Cerebellar cortex (tissue), 1 donor: ENCODE measurements around the gene ZNF883.

Experiments used
- DNase-seq: peaks from one replicate; pipeline ENCODE4 v3.0.0-alpha.2; 2015; ENCODE audit warnings: low spot score

ZNF883 gene

DNA sequence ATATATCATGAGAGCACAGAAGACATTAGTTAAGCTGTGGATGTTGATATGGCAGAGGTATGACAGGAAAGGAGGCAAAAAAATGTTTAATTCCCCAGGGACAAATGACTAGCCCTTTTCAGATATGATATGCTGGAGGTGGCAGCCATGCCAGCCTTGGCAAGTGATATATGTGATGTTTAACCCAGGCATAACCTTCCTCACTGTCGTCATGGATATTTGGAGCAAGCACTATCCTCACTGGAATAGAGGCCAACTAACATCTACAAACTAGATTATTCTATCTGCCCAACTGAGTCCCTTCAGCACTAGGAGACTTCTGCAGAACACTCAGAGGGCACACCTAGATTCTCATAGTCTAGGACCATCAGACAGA, 94.0 kb downstream of the ZNF883 start:
- no peak for DNase-seq

DNA sequence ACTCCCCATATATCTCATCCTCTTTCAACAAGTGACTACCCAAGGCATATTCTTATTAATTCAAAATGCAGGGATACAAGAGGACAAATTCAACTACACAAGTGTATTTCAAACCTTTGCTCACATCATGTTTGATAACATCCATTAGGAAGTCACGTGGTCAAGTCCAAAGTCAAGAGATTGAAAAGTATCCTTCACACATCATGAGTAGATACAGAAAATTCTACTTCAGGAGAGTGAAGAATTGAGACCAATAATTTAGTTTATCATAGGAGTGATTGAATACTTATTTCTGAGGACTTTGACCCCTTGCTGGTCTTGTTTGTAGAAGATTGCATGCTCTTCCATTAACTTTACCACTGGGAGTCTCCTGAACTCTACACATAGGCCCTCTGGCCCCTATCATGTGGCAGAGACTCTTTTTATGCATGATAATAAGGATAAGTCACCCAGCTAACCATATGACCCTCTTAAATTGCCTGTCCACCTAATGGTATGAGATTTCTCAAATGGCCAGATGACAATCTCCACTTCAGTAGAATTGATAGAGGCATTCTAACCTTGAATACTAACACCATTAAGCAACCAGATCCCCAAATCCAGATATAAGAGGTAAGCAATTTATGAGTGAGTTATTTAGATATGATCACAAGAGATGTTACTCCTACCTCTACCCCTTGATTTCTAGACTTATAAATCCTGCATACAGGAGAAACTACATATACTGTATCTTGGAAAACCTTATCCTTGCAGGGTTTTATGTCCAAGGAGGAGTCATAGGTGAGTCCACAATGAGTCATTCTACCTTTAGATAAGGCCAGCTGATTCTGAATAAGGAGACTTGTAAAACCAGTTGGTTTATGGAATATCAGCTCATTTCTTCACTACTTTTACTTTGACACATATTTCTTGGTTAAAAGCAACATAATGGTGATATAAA, 94.7 kb downstream of the ZNF883 start:
- DNase-seq, result no peak

DNA sequence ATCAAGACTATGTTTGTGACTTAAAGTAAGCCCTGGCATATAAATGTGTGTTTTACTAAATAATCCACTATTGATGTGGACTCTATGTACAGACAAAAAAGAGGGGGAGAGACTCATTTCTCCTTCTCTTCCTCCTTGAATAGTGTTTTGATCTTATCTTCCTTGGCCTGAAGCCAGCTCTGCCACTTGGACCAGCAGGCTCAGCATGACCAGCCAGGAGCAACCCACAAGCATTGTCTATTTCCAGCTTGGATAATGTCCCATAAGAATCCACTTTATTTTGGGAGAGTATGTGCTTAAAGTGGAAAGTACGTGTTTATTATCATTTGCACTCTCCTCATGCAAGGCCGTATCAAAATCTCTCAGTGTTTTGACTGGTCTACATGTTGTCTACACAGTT, 97.5 kb downstream of the ZNF883 start:
- peak; percentile 71 for DNase-seq

DNA sequence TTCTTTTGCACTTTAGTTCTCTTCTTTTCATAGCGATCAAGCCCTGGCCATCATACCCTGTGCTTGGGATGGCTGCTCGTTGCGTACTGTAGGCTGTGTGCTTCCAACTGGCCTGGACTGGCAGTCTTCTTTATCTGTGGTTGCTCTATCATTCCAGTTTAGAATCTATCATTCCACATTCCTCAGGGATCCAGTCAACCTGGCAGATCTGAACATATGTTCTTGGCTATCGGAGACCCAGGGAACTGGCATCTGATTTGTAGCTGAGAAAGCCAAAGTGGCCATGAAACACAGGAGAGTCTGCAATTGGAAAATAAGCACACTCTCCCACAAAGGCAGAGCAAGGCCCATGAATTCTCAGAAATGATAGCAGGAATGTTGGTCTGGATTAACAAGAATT, 98.7 kb downstream of the ZNF883 start:
- DNase-seq, result peak; percentile 78

DNA sequence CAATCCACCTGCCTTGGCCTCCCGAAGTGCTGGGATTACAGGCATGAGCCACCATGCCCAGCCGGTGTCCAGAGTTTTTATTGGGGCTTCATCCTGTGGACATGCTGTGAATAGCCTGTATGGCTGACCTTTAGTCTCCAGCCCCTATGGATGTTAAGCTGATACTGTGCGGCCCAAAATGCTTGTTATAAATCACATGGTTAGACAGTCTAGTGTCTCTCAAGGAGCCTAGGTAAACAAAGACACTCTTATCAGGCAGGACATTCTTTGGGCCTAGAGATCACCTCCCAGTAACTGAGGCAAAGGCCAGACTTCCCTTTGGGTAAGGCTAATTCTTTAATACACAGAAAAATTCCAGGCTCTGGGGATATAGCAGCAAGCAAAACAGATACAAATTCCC, 99.4 kb downstream of the ZNF883 start:
- DNase-seq, result no peak

DNA sequence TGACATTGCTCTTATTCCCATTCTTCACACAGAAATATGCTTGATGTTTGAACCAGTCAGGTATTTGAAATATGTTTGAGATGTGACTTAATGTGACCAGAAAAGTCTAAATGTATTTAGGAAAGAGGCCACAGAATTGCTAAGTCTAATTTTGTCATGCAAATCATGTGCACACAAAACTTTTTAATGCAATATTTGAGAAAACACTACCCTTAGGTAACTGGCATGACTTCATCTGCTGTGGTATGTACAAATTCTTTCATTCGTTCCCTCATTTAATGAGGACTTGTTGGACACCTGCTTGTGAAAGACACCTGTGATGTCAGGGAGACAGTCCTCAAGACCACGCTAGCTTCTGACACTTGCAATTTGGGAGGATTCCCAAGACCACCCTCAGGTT, 100.3 kb downstream of the ZNF883 start:
- no peak for DNase-seq
